Measurements from ENCODE around the gene ADAM23. TPM values are rescaled to one million over a fixed set of nuclear protein-coding genes. Genes with fewer than 3 reads are reported as not detected.

The ADAM23 gene
- polyA plus RNA-seq, 2 of the 4 experiments (the other 2 are of a cell fraction): 6.1 to 7.8 TPM

DNA sequence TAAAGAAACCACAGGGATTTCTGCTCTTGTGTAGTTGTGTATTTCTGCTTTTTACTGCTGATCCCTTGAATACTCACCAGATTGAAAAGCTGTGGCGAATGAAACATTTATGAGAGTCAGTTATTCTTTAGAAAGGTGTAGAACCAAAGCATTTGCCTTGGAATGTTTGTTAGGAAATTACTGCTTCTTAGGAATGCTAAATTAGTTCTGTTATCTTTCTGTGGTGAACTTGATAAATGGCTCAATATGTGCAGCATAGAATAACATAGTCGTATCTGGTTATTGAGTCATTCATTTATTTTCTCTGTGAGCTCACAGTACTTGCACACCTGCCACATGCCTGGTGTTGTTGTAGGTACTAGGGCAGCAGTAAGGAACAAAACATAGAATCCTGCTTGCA is 142.0 kb downstream of the ADAM23 start:
- POLR2A ChIA-PET: no interaction called here
- CTCF ChIA-PET: no interaction called here
- H3K4me3 ChIP-seq: no peak overlapping the region
- no peak for ATAC-seq
- DNase-seq (ENCODE audit: low read depth in 1 of 2, low spot score in 1 of 2): no peak
- H3K4me2 ChIP-seq: no peak overlapping the region
- TF ChIP-seq RCOR1 (IDR thresholded peaks at IDR 0.05; ENCODE audit: low read depth, low read length) (no peak), TP53 (CRISPR knock-in tag; IDR thresholded peaks at IDR 0.05) (no peak), KDM5A (IDR thresholded peaks at IDR 0.05) (no peak), SMC3 (IDR thresholded peaks at IDR 0.05) (no peak), PHF8 (IDR thresholded peaks at IDR 0.05; ENCODE audit: borderline replicate concordance, low read depth) (no peak), CBX8 (IDR thresholded peaks at IDR 0.05) (no peak), RAD21 (conservative IDR thresholded peaks at IDR 0.05 in 1 of 2, IDR thresholded peaks at IDR 0.05 in 1 of 2) (no peak), REST (IDR thresholded peaks at IDR 0.05) (no peak), EP300 (IDR thresholded peaks at IDR 0.05) (no peak), ZSCAN20 (CRISPR knock-in tag; IDR thresholded peaks at IDR 0.05) (no peak), HOXA7 (CRISPR knock-in tag; IDR thresholded peaks at IDR 0.05) (no peak), FOSB (CRISPR knock-in tag; IDR thresholded peaks at IDR 0.05) (no peak), CEBPB (IDR thresholded peaks at IDR 0.05) (no peak), RFX5 (IDR thresholded peaks at IDR 0.05) (no peak)
- TF ChIP-seq, protein P1, sequence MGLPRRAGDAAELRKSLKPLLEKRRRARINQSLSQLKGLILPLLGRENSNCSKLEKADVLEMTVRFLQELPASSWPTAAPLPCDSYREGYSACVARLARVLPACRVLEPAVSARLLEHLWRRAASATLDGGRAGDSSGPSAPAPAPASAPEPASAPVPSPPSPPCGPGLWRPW (IDR thresholded peaks at IDR 0.05): no peak
- TF ChIP-seq, protein P2, sequence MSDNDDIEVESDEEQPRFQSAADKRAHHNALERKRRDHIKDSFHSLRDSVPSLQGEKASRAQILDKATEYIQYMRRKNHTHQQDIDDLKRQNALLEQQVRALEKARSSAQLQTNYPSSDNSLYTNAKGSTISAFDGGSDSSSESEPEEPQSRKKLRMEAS (IDR thresholded peaks at IDR 0.05): no peak
- WGBS (ENCODE audit: missing lambda C conversion rate): 86% methylated on average over 2 of the region's 2 CpGs
- H3K9me3 ChIP-seq: no peaks in the 10 kb centered on the region
- H3K27ac ChIP-seq: no peak overlapping the region
- H3K4me1 ChIP-seq: peaks cover 4% of the 10 kb centered on the region; the same call in 2 of the 3 replicates
- FAIRE-seq: no peak

GRCh38 chr2:206586609-206587008 is 143.3 kb downstream of the ADAM23 start:
- FAIRE-seq: no peak
- 59% methylated on average over 1 of the region's 1 CpG for WGBS (ENCODE audit: missing lambda C conversion rate)
- DNase-seq (ENCODE audit: low read depth in 1 of 2, low spot score in 1 of 2): no peak
- Histone ChIP-seq H3K4me1 (peaks cover 4% of the 10 kb centered on the region; the same call in 2 of the 3 replicates), H3K9me3 (no peaks in the 10 kb centered on the region), H3K4me3 (no peak overlapping the region), H3K27ac (no peak overlapping the region), H3K4me2 (no peak overlapping the region)
- no peak for ATAC-seq
- CTCF ChIA-PET: no interaction called here
- POLR2A ChIA-PET: no interaction called here
- TF ChIP-seq TP53 (CRISPR knock-in tag; IDR thresholded peaks at IDR 0.05) (no peak), ZC3H11A (IDR thresholded peaks at IDR 0.05) (no peak), HOXB5 (CRISPR knock-in tag; IDR thresholded peaks at IDR 0.05) (no peak), KDM1A (IDR thresholded peaks at IDR 0.05; ENCODE audit: low read depth) (no peak), USF2 (IDR thresholded peaks at IDR 0.05) (no peak)

DNA sequence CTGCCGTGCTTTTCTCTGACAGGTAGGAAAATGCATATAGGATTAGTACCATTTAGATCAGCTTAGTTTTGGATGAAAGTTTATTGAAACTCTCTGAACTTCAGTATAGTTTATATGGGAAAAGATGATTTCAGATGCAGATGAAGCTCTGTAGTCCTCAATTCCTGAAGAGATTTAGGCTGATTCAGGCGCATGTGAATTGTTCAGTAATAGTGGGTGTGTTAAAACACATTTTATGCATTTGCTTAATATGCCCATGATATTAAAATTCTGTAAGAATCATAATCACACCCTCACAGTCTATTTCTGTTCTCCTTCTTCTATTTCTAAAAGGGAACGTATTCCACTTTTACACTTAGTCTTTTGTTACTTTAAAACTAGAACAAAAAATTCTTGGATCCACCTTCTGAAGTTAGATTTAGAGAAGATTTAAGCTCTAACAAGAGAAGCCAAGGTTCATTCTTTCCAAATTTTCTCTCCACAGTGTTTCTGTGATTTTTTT is 154.4 kb downstream of the ADAM23 start:
- CTCF ChIA-PET: no interaction called here

More for the DNA sequence above, 154.4 kb downstream of the ADAM23 start:
- Histone ChIP-seq H3K4me1 (no peaks in the 10 kb centered on the region), H3K4me2 (no peak overlapping the region), H3K9me3 (no peaks in the 10 kb centered on the region), H3K27ac (no peak overlapping the region), H3K4me3 (no peak overlapping the region)
- FAIRE-seq (no peak), ATAC-seq (no peak), DNase-seq (ENCODE audit: low read depth in 1 of 2, low spot score in 1 of 2) (no peak)
- TF ChIP-seq, protein P3, sequence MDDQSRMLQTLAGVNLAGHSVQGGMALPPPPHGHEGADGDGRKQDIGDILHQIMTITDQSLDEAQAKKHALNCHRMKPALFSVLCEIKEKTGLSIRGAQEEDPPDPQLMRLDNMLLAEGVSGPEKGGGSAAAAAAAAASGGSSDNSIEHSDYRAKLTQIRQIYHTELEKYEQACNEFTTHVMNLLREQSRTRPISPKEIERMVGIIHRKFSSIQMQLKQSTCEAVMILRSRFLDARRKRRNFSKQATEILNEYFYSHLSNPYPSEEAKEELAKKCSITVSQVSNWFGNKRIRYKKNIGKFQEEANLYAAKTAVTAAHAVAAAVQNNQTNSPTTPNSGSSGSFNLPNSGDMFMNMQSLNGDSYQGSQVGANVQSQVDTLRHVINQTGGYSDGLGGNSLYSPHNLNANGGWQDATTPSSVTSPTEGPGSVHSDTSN (IDR thresholded peaks at IDR 0.05): no peak
- no peak for TF ChIP-seq HDAC2 (IDR thresholded peaks at IDR 0.05)
- WGBS (ENCODE audit: missing lambda C conversion rate): 85% methylated on average over 3 of the region's 3 CpGs
- POLR2A ChIA-PET: no interaction called here

All from A549 (cell line).